D341Med (cell line): ENCODE data around the gene GCNA.
"Not testable (repeated sequence)": the region's sequence is repeated elsewhere in the genome, so short reads cannot be mapped to it uniquely, and the experiment has no call there.

Source experiments
- DNase-seq: peaks from one replicate; pipeline ENCODE4 v3.0.0; 2012; ENCODE audit warnings: low spot score

Gene GCNA

GRCh38 chrX:71578253-71579135, at the start of gene GCNA:
GCNA (plus strand) TSS chrX:71578437; CDS start chrX:71580822, 2,385 bp downstream.
- no peak for DNase-seq

GRCh38 chrX:71532078-71532752, 46.0 kb upstream of the GCNA start:
- no peak for DNase-seq

- DNase-seq: peak; percentile 85
Measured at GRCh38 chrX:71532753-71533425, 45.3 kb upstream of the GCNA start, which contains the start of gene OGT. OGT (plus strand) TSS chrX:71533104; CDS start chrX:71533300, 196 bp downstream.

GRCh38 chrX:71533516-71533850, 44.8 kb upstream of the GCNA start:
- no peak for DNase-seq

GRCh38 chrX:71533851-71534561, 44.2 kb upstream of the GCNA start:
- peak; percentile 46 for DNase-seq

- no peak for DNase-seq
Measured at GRCh38 chrX:71534773-71535544, 43.3 kb upstream of the GCNA start.

GRCh38 chrX:71536285-71536684, 42.0 kb upstream of the GCNA start:
- no peak for DNase-seq

- no peak for DNase-seq
Measured at GRCh38 chrX:71537743-71538142, 40.5 kb upstream of the GCNA start.

GRCh38 chrX:71540801-71541200, 37.4 kb upstream of the GCNA start:
- DNase-seq: no peak

GRCh38 chrX:71541210-71542022, 36.8 kb upstream of the GCNA start:
- DNase-seq: no peak

GRCh38 chrX:71542411-71542810, 35.8 kb upstream of the GCNA start:
- no peak for DNase-seq

- no peak for DNase-seq
Measured at GRCh38 chrX:71542825-71543224, 35.4 kb upstream of the GCNA start.

- DNase-seq: peak; percentile 31
Measured at GRCh38 chrX:71543316-71543715, 34.9 kb upstream of the GCNA start.

GRCh38 chrX:71545364-71545763, 32.9 kb upstream of the GCNA start:
- no peak for DNase-seq

GRCh38 chrX:71546879-71547278, 31.4 kb upstream of the GCNA start:
- DNase-seq: no peak

- no peak for DNase-seq
Measured at GRCh38 chrX:71547339-71547738, 30.9 kb upstream of the GCNA start.

GRCh38 chrX:71549986-71550385, 28.3 kb upstream of the GCNA start:
- no peak for DNase-seq

GRCh38 chrX:71550578-71550977, 27.7 kb upstream of the GCNA start:
- DNase-seq: no peak

GRCh38 chrX:71556036-71556435, 22.2 kb upstream of the GCNA start:
- no peak for DNase-seq

- DNase-seq: no peak
Measured at GRCh38 chrX:71558920-71559319, 19.3 kb upstream of the GCNA start.

- not testable (repeated sequence) for DNase-seq
Measured at GRCh38 chrX:71559773-71560172, 18.5 kb upstream of the GCNA start.
